Endodermal cell (in vitro differentiated cells): ENCODE results near the gene RNF32. TPM values are rescaled to one million over a fixed set of nuclear protein-coding genes. Genes with fewer than 3 reads are reported as not detected.

ENCODE experiments used
- DNase-seq: peaks from one replicate; pipeline ENCODE4 v3.0.0-alpha.2; 2017
- H3K27ac ChIP-seq: 2 replicates; pipeline ENCODE4 v1.5.1; 2013; ENCODE audit warnings: mild to moderate bottlenecking, low read depth, low read length, moderate library complexity
- H3K27me3 ChIP-seq: 2 replicates; pipeline ENCODE4 v1.6.1; 2013; ENCODE audit warnings: mild to moderate bottlenecking, low read length, moderate library complexity; ENCODE audit not compliant: insufficient read depth, control insufficient read depth, poor library complexity, severe bottlenecking
- H3K36me3 ChIP-seq: 2 replicates; pipeline ENCODE4 v1.7.0; 2013; ENCODE audit warnings: mild to moderate bottlenecking, low read length, moderate library complexity; ENCODE audit not compliant: control insufficient read depth, insufficient read depth
- H3K4me1 ChIP-seq: one replicate; pipeline ENCODE4 v1.7.0; 2013; ENCODE audit warnings: low read length; ENCODE audit not compliant: control insufficient read depth, insufficient read depth
- H3K4me3 ChIP-seq: 2 replicates; pipeline ENCODE4 v1.5.1; 2013; ENCODE audit warnings: mild to moderate bottlenecking, low read length, moderate library complexity
- H3K9ac ChIP-seq: 2 replicates; pipeline ENCODE4 v1.6.1; 2013; ENCODE audit warnings: mild to moderate bottlenecking, low read length, moderate library complexity; ENCODE audit not compliant: poor library complexity, severe bottlenecking; ENCODE audit errors: extremely low read depth
- H3K9me3 ChIP-seq: 2 replicates; pipeline ENCODE4 v1.6.1; 2013; ENCODE audit warnings: mild to moderate bottlenecking, low read length, moderate library complexity; ENCODE audit not compliant: control insufficient read depth
- H3K27ac Mint-ChIP-seq: 2 replicates; pipeline ENCODE4 v1.8.0; 2020; ENCODE audit warnings: mixed read lengths
- H3K27me3 Mint-ChIP-seq: 2 replicates; pipeline ENCODE4 v1.8.0; 2021; ENCODE audit warnings: mild to moderate bottlenecking, mixed read lengths; ENCODE audit not compliant: insufficient read depth
- H3K36me3 Mint-ChIP-seq: 2 replicates; pipeline ENCODE4 v1.8.0; 2020; ENCODE audit warnings: low read depth, mixed read lengths
- H3K4me1 Mint-ChIP-seq: 2 replicates; pipeline ENCODE4 v1.8.0; 2020; ENCODE audit warnings: mixed read lengths
- H3K4me3 Mint-ChIP-seq: 2 replicates; pipeline ENCODE4 v1.8.0; 2020; ENCODE audit warnings: mild to moderate bottlenecking, moderate library complexity, mixed read lengths
- H3K9me3 Mint-ChIP-seq: 2 replicates; pipeline ENCODE4 v1.8.0; 2020; ENCODE audit warnings: mild to moderate bottlenecking, mixed read lengths
- CTCF ChIP-seq: fragments of 200-600 bp; sonication (generic); conservative IDR thresholded peaks from 2 replicates; pipeline ENCODE4 v1.5.0; 2021; ENCODE audit warnings: antibody characterized with exemption, mild to moderate bottlenecking
- WGBS, 2 experiments: methylation state at CpG; one replicate each; pipeline versions ENCODE4 v1.1.5 to v1.1.7; 2013; ENCODE audit warnings: missing lambda C conversion rate in 2 of 2, mixed read lengths in 1 of 2; ENCODE audit not compliant: insufficient coverage in 1 of 2, insufficient read length in 1 of 2; 5-methylcytosine and 5-hydroxymethylcytosine counted together
- total RNA-seq, 2 donors: library from RNA; stranded (reverse); fragmentation: NEBNext Ultra II Directional in 1 of 2; extraction: Animal tissue kit (Norgen Biotek cat#: 25700) in 1 of 2; gene quantifications; 2 replicates in 1 of 2; 3 replicates in 1 of 2; pipeline ENCODE4 v1.2.1, GENCODE V29; 2021

RNF32 gene
- total RNA-seq, 2 donors from 2014 or later: 1.1 to 2.5 TPM

- no peak for DNase-seq
- no peak overlapping the region for H3K9ac ChIP-seq
- H3K27me3 ChIP-seq: peaks cover 4% of the 10 kb centered on the region
- no peak overlapping the region for H3K27ac ChIP-seq
- H3K4me3 ChIP-seq: no peak overlapping the region
- 79 to 83% methylated on average over 11 of the region's 11 CpGs for WGBS, 2 experiments
- no peaks in the 10 kb centered on the region for H3K36me3 ChIP-seq
- H3K9me3 ChIP-seq: no peaks in the 10 kb centered on the region
- no peak overlapping the region for H3K27ac Mint-ChIP-seq
- peaks cover 2% of the 10 kb centered on the region for H3K9me3 Mint-ChIP-seq
- no peak overlapping the region for H3K4me3 Mint-ChIP-seq
- peaks cover 1% of the 10 kb centered on the region for H3K36me3 Mint-ChIP-seq
- H3K4me1 Mint-ChIP-seq: peaks cover 36% of the 10 kb centered on the region
- H3K27me3 Mint-ChIP-seq: peaks cover 6% of the 10 kb centered on the region
- TF ChIP-seq CTCF: no peak
- H3K4me1 ChIP-seq: no peaks in the 10 kb centered on the region
Measured at GRCh38 chr7:156610601-156611000, 30.0 kb upstream of the RNF32 start.

- DNase-seq: no peak
Measured at GRCh38 chr7:156611014-156612010, 29.3 kb upstream of the RNF32 start.

GRCh38 chr7:156612930-156613329 is 27.6 kb upstream of the RNF32 start:
- Histone ChIP-seq H3K9ac (no peak overlapping the region), H3K36me3 (no peaks in the 10 kb centered on the region), H3K27ac (no peak overlapping the region), H3K9me3 (no peaks in the 10 kb centered on the region), H3K4me1 (no peaks in the 10 kb centered on the region), H3K4me3 (no peak overlapping the region), H3K27me3 (peaks cover 23% of the 10 kb centered on the region)
- WGBS, 2 experiments: 94 to 100% methylated on average over 5 to 10 of the region's 10 CpGs
- H3K9me3 Mint-ChIP-seq: peaks cover 2% of the 10 kb centered on the region
- peaks cover 40% of the 10 kb centered on the region for H3K4me1 Mint-ChIP-seq
- H3K27me3 Mint-ChIP-seq: peaks cover 24% of the 10 kb centered on the region
- no peak for DNase-seq
- H3K36me3 Mint-ChIP-seq: peaks cover 1% of the 10 kb centered on the region
- H3K27ac Mint-ChIP-seq: no peak overlapping the region
- H3K4me3 Mint-ChIP-seq: no peak overlapping the region
- no peak for TF ChIP-seq CTCF

More at GRCh38 chr7:156611014-156612010, 29.3 kb upstream of the RNF32 start:
- Histone ChIP-seq H3K36me3 (no peaks in the 10 kb centered on the region), H3K27ac (no peak overlapping the region), H3K4me1 (no peaks in the 10 kb centered on the region), H3K27me3 (peaks cover 11% of the 10 kb centered on the region), H3K9ac (no peak overlapping the region), H3K9me3 (no peaks in the 10 kb centered on the region), H3K4me3 (no peak overlapping the region)
- H3K36me3 Mint-ChIP-seq: peaks cover 1% of the 10 kb centered on the region
- no peak overlapping the region for H3K27ac Mint-ChIP-seq
- peaks cover 11% of the 10 kb centered on the region for H3K27me3 Mint-ChIP-seq
- WGBS, 2 experiments: 85 to 86% methylated on average over 17 of the region's 17 CpGs
- no peak overlapping the region for H3K4me3 Mint-ChIP-seq
- H3K4me1 Mint-ChIP-seq: peaks cover 39% of the 10 kb centered on the region
- H3K9me3 Mint-ChIP-seq: peaks cover 2% of the 10 kb centered on the region
- no peak for TF ChIP-seq CTCF
